Measurements from ENCODE around the gene RTN3. TPM values are rescaled to one million over a fixed set of nuclear protein-coding genes. Genes with fewer than 3 reads are reported as not detected.

RTN3 gene
- total RNA-seq, 1 experiment from 2014 or later, result 145 TPM

DNA sequence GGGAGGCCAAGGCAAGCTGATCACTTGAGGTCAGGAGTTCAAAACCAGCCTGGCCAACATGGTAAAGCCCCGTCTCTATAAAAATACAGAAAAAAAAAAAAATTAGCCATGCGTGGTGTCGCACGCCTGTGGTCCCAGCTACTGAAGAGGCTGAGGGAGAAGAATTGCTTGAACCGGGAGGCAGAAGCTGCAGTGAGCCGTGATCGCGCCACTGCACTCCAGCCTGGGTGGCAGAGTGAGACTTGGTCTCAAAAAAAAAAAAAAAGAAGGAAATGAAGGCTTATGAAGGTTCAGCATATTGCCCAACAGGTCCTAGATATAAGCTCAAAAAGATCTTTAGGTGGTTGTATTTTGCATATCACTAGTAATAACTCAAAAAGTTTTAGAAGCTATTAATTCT is 20.3 kb upstream of the RTN3 start:
- ATAC-seq, result no peak

DNA sequence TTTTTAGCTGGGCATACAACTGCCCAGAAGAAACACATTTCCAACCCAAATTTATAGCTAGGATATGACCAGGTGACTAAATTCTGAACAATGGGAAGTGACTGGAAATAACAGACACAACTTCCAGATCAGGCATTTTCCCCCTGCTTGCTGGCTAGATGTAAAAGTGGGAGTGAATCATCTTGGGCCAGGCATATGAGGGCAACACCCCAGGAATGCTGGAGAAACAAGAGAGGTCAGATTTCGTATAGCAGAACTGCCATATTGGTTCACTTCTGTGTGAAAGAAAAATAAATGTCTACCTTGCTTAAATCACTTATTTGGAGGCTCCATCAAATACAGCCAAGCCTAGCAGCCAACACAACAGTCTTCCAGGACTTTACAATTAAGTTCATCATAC is 17.5 kb upstream of the RTN3 start:
- H3K4me1 ChIP-seq (ENCODE audit: control insufficient read depth, insufficient read depth, low read length), result peaks cover 18% of the 10 kb centered on the region
- no peaks in the 10 kb centered on the region for H3K9me3 ChIP-seq (ENCODE audit: control insufficient read depth, insufficient read depth, low read depth, low read length)
- POLR2A ChIA-PET, result no interaction called here
- CTCF ChIA-PET, result interaction anchor here (0.7 kb wide), 1 partner anchor 36 kb away, joined by 6 read pairs; no protein-coding TSS in a partner anchor
- TF ChIP-seq SIN3A (IDR thresholded peaks at IDR 0.05; ENCODE audit: borderline replicate concordance, insufficient read depth, low read depth, low read length), result no peak
- TF ChIP-seq, protein P1, sequence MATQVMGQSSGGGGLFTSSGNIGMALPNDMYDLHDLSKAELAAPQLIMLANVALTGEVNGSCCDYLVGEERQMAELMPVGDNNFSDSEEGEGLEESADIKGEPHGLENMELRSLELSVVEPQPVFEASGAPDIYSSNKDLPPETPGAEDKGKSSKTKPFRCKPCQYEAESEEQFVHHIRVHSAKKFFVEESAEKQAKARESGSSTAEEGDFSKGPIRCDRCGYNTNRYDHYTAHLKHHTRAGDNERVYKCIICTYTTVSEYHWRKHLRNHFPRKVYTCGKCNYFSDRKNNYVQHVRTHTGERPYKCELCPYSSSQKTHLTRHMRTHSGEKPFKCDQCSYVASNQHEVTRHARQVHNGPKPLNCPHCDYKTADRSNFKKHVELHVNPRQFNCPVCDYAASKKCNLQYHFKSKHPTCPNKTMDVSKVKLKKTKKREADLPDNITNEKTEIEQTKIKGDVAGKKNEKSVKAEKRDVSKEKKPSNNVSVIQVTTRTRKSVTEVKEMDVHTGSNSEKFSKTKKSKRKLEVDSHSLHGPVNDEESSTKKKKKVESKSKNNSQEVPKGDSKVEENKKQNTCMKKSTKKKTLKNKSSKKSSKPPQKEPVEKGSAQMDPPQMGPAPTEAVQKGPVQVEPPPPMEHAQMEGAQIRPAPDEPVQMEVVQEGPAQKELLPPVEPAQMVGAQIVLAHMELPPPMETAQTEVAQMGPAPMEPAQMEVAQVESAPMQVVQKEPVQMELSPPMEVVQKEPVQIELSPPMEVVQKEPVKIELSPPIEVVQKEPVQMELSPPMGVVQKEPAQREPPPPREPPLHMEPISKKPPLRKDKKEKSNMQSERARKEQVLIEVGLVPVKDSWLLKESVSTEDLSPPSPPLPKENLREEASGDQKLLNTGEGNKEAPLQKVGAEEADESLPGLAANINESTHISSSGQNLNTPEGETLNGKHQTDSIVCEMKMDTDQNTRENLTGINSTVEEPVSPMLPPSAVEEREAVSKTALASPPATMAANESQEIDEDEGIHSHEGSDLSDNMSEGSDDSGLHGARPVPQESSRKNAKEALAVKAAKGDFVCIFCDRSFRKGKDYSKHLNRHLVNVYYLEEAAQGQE (IDR thresholded peaks at IDR 0.05; ENCODE audit: insufficient read depth in 1 of 2, low read depth in 2 of 2, low read length in 1 of 2), result no peak
- TF ChIP-seq TCF7L2 (IDR thresholded peaks at IDR 0.05; ENCODE audit: low read depth, low read length), result no peak
- no peak for TF ChIP-seq POLR2AphosphoS5 (IDR thresholded peaks at IDR 0.05; ENCODE audit: low read depth, low read length)
- TF ChIP-seq, protein P2, sequence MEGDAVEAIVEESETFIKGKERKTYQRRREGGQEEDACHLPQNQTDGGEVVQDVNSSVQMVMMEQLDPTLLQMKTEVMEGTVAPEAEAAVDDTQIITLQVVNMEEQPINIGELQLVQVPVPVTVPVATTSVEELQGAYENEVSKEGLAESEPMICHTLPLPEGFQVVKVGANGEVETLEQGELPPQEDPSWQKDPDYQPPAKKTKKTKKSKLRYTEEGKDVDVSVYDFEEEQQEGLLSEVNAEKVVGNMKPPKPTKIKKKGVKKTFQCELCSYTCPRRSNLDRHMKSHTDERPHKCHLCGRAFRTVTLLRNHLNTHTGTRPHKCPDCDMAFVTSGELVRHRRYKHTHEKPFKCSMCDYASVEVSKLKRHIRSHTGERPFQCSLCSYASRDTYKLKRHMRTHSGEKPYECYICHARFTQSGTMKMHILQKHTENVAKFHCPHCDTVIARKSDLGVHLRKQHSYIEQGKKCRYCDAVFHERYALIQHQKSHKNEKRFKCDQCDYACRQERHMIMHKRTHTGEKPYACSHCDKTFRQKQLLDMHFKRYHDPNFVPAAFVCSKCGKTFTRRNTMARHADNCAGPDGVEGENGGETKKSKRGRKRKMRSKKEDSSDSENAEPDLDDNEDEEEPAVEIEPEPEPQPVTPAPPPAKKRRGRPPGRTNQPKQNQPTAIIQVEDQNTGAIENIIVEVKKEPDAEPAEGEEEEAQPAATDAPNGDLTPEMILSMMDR (IDR thresholded peaks at IDR 0.05), result no peak
- H3K27me3 ChIP-seq (ENCODE audit: control insufficient read depth, insufficient read depth, low read length), result no peaks in the 10 kb centered on the region
- intact Hi-C loops (cut with micrococcal nuclease; ENCODE audit: unreplicated experiment), result no loop called here
- H3K4me3 ChIP-seq (ENCODE audit: low read depth in 2 of 2, low read length in 2 of 2), result no peak overlapping the region
- DNase-seq (ENCODE audit: low read depth, low spot score) (no peak), ATAC-seq (no peak)
- no TSS peak for BruUV-seq (replicated peaks)
- in situ Hi-C loops (cut with HindIII; ENCODE audit: low pct_unique_long_range_greater_than_20kb, low sequenced_read_pairs), result no loop called here
- H3K27ac ChIP-seq (ENCODE audit: low read length), result no peak overlapping the region
- no peaks in the 10 kb centered on the region for H3K36me3 ChIP-seq (ENCODE audit: control insufficient read depth, insufficient read depth, low read length)

More for the DNA sequence above, 20.3 kb upstream of the RTN3 start:
- H3K9me3 ChIP-seq (ENCODE audit: control insufficient read depth, insufficient read depth, low read depth, low read length), result no peaks in the 10 kb centered on the region
- ChIA-PET POLR2A (interaction anchor here (0.6 kb wide), 1 partner anchor 74 kb away, joined by 3 read pairs; no protein-coding TSS in a partner anchor), CTCF (interaction anchor here (0.6 kb wide), 1 partner anchor 33 kb away, joined by 4 read pairs; no protein-coding TSS in a partner anchor)
- no peaks in the 10 kb centered on the region for H3K27me3 ChIP-seq (ENCODE audit: control insufficient read depth, insufficient read depth, low read length)
- H3K36me3 ChIP-seq (ENCODE audit: control insufficient read depth, insufficient read depth, low read length), result no peaks in the 10 kb centered on the region; the same call in 1 of the 2 replicates
- intact Hi-C loops (cut with micrococcal nuclease; ENCODE audit: unreplicated experiment) (no loop called here), in situ Hi-C loops (cut with HindIII; ENCODE audit: low pct_unique_long_range_greater_than_20kb, low sequenced_read_pairs) (no loop called here)
- H3K4me3 ChIP-seq (ENCODE audit: low read depth in 2 of 2, low read length in 2 of 2), result no peak overlapping the region
- no peak for DNase-seq (ENCODE audit: low read depth, low spot score)
- no TSS peak for BruUV-seq (replicated peaks)
- peaks cover 6% of the 10 kb centered on the region; the same call in 1 of the 2 replicates for H3K4me1 ChIP-seq (ENCODE audit: control insufficient read depth, insufficient read depth, low read length)
- H3K27ac ChIP-seq (ENCODE audit: low read length), result no peak overlapping the region
- TF ChIP-seq POLR2AphosphoS5 (IDR thresholded peaks at IDR 0.05; ENCODE audit: low read depth, low read length) (no peak), SIN3A (IDR thresholded peaks at IDR 0.05; ENCODE audit: borderline replicate concordance, insufficient read depth, low read depth, low read length) (no peak)
- TF ChIP-seq, protein P2 (IDR thresholded peaks at IDR 0.05), result no peak
- TF ChIP-seq, protein P1 (IDR thresholded peaks at IDR 0.05; ENCODE audit: insufficient read depth in 1 of 2, low read depth in 2 of 2, low read length in 1 of 2), result no peak

Measured in Panc1 (cell line).